Left colon (tissue), 2 donors: ENCODE data around the gene PRDM11. TPM values are rescaled to one million over a fixed set of nuclear protein-coding genes. Genes with fewer than 3 reads are reported as not detected.
A peak's percentile ranks its signal among the peaks of the same experiment; 100 is the strongest.

ENCODE experiments used
- ATAC-seq: fragments of 200-7000 bp; cut with Tn5 transposase; one replicate; pipeline ENCODE4 v1.9.1; 2020; ENCODE audit warnings: mild to moderate bottlenecking, moderate library complexity
- DNase-seq, 2 donors: peaks; one replicate each; pipeline ENCODE4 v3.0.0-alpha.2; 2020
- intact Hi-C, 2 donors: fragments of 100-400 bp; cut with DNase I in 1 of 2; cut with micrococcal nuclease in 1 of 2; formaldehyde crosslinking; loops; one replicate each; pipeline versions ENCODE4 v1.11.2 to v1.14.0; 2022; cut with DNase I, micrococcal nuclease
- total RNA-seq, 2 donors: library from RNA; stranded (reverse); fragmentation: NEBNext Ultra II Directional; extraction: Animal tissue kit (Norgen Biotek cat#: 25700); gene quantifications; one replicate each; pipeline ENCODE4 v1.2.1, GENCODE V29; 2021
- donor health status: DM: no; HTN: no; CAD: no.
- donor health status: DM: yes; HTN: yes; CAD: no.

The PRDM11 gene
- total RNA-seq, 2 donors from 2014 or later = 6.6 to 9.7 TPM

DNA sequence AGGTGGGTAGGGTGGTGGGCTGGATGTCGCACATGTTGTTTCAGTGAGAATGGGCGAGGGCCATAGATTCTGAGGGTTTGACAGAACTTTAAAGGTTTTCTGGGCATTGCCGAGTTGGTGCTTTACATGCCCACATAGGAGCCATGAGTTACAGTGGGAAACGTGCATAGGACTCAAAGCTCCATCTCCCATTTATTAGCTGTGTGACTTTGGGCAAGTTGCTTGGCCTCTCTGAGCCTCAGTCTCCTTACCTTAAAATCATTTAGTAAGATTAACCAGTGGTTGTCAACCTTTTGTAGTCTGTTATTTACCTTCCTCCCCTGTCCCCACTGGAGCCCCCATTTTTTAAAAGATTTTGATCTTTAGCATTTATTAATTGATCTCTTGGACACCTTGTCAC lies 72.3 kb downstream of the PRDM11 start:
- DNase-seq = no peak
- intact Hi-C loops = no loop called here
- ATAC-seq = no peak

GRCh38 chr11:45219411-45219810 lies 73.0 kb downstream of the PRDM11 start:
- ATAC-seq (no peak), DNase-seq (no peak)
- intact Hi-C loops = no loop called here

DNA sequence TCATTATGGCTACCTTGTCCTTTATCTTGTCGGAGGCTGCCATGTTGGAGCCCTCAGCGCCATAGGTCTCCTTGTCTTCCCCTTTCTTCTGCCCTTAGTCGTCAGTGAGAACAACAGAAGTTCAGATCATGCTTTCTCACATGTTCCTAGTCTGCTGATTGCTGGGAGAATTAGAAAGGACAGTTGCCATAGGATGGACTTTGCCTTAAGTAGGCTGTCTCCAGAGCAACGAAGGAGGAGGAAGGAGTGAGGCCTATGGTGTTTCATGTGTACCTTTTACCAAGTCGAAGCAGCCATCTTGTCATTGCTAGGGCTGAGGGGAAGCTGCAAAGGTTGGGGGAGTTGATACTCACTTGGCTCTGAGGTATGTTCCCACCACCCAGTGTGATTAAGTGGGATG lies 77.1 kb downstream of the PRDM11 start:
- ATAC-seq = peak; percentile 37
- no peak for DNase-seq
- intact Hi-C loops = no loop called here

DNA sequence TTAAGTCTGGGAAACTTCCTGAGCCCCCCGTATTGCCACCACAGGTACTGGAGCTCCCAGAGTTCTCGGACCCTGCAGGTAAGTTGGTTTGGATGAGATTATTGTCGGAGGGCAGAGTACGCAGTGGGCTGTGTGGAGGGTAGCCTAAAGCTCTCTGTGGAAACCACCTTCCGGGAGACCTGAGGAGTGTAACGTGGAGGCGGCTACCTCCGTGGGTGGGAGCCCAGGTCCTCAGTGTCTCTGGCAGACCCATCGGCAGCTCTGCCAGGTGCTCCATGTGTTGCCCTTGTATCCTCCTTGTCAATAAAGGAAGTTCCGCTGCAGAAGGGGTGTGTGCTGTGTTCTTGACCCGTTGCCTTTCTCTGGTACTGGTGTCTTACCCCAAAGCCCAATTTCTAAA lies 78.3 kb downstream of the PRDM11 start:
- intact Hi-C loops = no loop called here
- ATAC-seq = no peak

GRCh38 chr11:45225277-45225676 lies 78.8 kb downstream of the PRDM11 start:
- no peak for DNase-seq
- ATAC-seq = no peak
- intact Hi-C loops = no loop called here

More for the DNA sequence above, 78.3 kb downstream of the PRDM11 start:
- DNase-seq = no peak

DNA sequence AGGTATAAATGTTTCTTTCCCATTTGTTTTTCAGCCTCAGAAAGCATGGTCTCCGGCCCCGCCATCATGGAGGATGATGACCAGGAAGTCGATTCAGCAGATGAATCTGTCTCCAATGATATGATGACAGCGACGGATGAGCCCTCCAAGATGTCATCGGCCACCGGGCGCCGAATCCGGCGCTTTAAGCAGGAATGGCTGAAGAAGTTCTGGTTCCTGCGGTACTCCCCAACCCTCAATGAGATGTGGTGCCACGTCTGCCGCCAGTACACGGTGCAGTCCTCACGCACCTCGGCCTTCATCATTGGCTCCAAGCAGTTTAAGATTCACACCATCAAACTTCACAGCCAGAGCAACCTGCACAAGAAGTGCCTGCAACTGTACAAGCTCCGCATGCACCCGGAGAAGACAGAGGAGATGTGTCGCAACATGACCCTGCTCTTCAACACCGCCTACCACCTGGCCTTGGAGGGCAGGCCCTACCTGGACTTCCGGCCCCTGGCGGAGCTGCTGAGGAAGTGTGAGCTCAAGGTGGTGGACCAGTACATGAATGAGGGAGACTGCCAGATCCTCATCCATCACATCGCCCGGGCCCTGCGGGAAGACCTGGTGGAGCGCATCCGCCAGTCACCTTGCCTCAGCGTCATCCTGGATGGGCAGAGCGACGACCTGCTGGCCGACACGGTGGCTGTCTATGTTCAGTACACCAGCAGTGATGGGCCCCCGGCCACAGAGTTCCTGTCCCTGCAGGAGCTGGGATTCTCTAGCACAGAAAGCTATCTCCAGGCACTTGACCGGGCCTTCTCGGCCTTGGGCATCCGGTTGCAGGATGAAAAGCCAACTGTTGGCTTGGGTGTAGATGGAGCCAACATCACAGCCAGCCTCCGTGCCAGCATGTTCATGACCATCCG lies 79.8 kb downstream of the PRDM11 start:
- DNase-seq (no peak), ATAC-seq (no peak)
- intact Hi-C loops = no loop called here

DNA sequence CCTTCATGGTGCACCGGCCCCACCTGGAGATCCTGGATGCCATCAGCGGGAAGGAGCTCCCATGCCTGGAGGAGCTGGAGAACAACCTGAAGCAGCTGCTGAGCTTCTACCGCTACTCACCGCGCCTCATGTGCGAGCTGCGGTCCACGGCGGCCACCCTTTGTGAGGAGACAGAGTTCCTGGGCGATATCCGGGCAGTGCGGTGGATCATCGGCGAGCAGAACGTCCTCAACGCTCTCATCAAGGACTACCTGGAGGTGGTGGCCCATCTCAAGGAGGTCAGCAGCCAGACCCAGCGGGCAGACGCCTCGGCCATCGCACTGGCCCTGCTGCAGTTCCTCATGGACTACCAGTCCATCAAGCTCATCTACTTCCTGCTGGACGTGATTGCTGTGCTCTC lies 80.5 kb downstream of the PRDM11 start:
- no peak for DNase-seq
- no peak for ATAC-seq
- intact Hi-C loops = no loop called here

DNA sequence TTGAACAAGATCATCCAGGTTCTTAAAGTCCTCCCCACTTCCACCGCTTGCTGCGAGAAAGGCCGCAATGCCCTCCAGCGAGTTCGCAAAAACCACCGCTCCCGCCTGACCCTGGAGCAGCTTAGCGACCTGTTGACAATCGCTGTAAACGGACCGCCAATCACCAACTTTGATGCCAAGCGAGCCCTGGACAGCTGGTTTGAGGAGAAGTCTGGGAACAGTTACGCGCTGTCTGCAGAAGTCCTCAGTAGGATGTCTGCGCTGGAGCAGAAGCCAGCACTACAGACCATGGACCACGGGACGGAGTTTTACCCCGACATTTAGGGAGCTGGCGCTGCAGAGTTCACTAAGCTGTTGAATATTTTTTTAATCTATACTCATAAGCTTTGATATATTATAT lies 81.4 kb downstream of the PRDM11 start:
- no peak for ATAC-seq
- DNase-seq = no peak
- intact Hi-C loops = no loop called here

GRCh38 chr11:45229401-45230020 lies 83.1 kb downstream of the PRDM11 start:
- ATAC-seq (no peak), DNase-seq (no peak)
- intact Hi-C loops = no loop called here

DNA sequence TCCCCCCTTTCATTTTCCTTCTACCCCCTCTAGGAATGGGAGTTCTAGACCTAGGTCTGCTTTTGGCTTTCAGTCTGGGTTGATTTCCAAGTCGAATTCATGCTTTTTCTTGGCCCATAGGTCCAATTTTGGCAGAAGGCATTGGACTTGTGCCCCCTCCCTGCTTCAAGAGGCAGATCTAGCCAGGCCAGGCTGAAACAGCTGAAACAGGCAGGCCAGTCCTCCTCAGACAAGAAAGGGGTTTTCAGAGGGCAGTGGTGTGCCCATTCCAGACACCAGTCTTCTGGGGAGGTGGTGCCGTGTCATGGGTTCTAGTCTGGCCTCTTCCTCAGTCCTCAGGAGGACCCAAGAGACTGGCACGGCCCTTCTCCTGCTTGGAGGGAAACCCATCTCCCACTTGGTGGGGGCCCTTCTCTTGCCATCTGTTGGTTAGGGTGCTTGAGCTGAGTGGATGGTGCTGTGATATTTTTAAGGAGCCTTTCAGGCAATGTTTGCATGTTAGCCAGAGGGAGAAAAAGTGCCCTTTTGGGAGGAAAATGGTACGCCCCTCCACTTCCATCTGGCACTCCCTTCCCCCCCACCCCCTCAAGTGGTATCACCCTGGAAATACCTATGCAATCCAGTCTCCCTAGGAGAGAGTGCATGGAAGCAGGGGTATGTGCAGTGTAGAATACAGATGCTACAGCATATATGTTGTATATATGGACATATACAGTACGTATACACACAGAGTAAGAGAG lies 86.1 kb downstream of the PRDM11 start:
- DNase-seq (no peak), ATAC-seq (no peak)
- intact Hi-C loops = no loop called here

- peak in 1 of 2 donors; percentile 72 for DNase-seq
- peak; percentile 88 for ATAC-seq
- intact Hi-C loops = no loop called here
Observed at GRCh38 chr11:45233121-45233803, 86.8 kb downstream of the PRDM11 start.

GRCh38 chr11:45233804-45234170 lies 87.3 kb downstream of the PRDM11 start:
- DNase-seq (no peak), ATAC-seq (no peak)
- intact Hi-C loops = no loop called here

GRCh38 chr11:45234306-45235006 lies 88.0 kb downstream of the PRDM11 start:
- no peak for DNase-seq
- ATAC-seq = no peak
- intact Hi-C loops = no loop called here

DNA sequence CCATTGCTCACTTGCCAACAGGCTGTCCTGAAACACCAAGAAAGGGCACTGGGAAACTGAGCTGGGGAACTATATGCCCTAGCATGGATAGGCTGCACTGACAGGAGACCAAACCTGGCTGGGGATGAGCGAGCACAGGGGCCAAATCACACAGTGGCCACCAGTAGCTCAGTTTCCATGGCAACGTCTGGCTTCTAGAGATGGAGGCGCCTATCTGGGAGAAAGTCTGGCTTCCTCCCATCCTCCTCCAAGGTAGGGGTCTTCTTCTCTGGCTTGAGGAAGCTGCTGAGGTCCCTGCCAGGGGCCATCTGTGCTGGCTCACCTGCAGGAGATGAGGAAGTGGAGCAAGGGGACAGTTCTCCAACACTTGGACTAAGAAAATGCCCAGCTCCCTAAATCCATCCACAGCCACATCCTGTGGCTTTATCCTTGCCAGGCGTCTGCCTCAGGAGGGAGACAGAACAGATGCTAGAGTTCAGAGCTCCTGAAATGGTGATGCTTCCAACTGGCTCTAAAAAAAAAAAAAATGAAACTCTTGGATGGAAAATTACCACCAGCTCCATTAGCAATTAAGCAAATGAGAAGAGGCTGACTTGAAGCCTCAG lies 91.4 kb downstream of the PRDM11 start:
- ATAC-seq (no peak), DNase-seq (no peak)
- intact Hi-C loops = no loop called here

- no peak for DNase-seq
- intact Hi-C loops = no loop called here
- ATAC-seq = no peak
Observed at GRCh38 chr11:45238724-45239123, 92.3 kb downstream of the PRDM11 start.

- DNase-seq (no peak), ATAC-seq (no peak)
Observed at GRCh38 chr11:45239733-45240132, 93.3 kb downstream of the PRDM11 start.

GRCh38 chr11:45243967-45244366 lies 97.5 kb downstream of the PRDM11 start:
- intact Hi-C loops = no loop called here
- no peak for DNase-seq
- ATAC-seq = no peak

More at GRCh38 chr11:45239733-45240132, 93.3 kb downstream of the PRDM11 start:
- intact Hi-C loops = no loop called here
